Suprapubic skin (tissue), 4 donors: ENCODE results near the gene DSCAML1.

Experiments
- EP300 ChIP-seq: sonication (generic); formaldehyde crosslinking; IDR thresholded peaks from one replicate; pipeline ENCODE4 v1.6.1; 2017; ENCODE audit warnings: antibody characterized with exemption
- POLR2AphosphoS5 ChIP-seq, 3 donors: sonication (generic); formaldehyde crosslinking; IDR thresholded peaks; one replicate each; pipeline ENCODE4 v1.6.1; 2017; ENCODE audit warnings: antibody characterized with exemption in 3 of 3

GRCh38 chr11:117652521-117652920 lies 144.5 kb downstream of the DSCAML1 start:
- TF ChIP-seq EP300, result no peak
- TF ChIP-seq POLR2AphosphoS5 (IDR thresholded peaks at IDR 0.05), result no peak
